G401 (cell line): ENCODE measurements around the gene GPR50. TPM values are rescaled to one million over a fixed set of nuclear protein-coding genes. Genes with fewer than 3 reads are reported as not detected.

Experiments
- DNase-seq: peaks from one replicate; pipeline ENCODE4 v3.0.0-alpha.2; 2015; ENCODE audit warnings: low spot score
- in situ Hi-C: cut with HindIII; loops from 2 replicates; pipeline ENCODE4 v1.10.0; 2016; ENCODE audit warnings: low sequenced_read_pairs, mixed read lengths
- total RNA-seq: library from RNA; depleted of rRNA; stranded (reverse); fragments of >200 nt; shearing (Covaris generic); gene quantifications from 2 replicates; pipeline ENCODE4 v1.2.3, GENCODE V29; 2014; rRNA removed

The GPR50 gene
- total RNA-seq, 1 experiment from 2014 or later: not detected

DNA sequence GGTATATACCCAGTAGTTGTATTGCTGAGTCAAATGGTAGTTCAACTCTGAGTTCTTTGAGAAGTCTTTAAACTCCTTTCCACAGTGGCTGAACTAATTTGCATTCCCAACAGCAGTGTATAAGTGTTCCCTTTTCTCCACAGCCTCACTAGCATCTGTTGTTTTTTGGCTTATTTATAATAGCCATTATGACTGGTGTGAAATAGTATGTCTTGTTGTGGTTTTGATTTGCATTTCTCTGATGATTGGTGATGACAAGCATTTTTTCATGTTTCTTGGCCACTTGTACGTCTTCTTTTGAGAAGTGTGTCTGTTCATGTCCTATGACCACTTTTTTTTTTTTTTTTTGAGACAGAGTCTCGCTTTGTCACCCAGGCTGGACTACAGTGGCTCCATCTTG is 30.5 kb downstream of the GPR50 start:
- DNase-seq: no peak
- in situ Hi-C loops: no loop called here

DNA sequence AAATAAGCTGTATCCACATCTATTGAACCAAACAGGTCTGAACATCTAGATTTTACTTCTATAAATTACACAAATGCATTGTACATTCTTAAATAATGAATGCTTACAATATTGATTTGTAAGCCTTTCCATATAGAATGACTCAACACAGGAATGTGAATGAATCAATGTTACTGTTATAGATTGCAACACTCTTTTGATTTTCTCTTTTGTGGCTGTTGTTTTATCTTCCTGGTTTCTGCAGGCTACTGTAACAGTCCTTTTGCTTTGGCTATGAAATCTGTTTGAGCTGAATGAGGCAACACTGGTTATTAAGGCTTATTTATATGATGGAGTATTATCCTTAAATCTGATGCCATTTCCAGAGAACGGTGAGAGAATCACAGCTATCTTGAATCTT is 49.5 kb downstream of the GPR50 start:
- no peak for DNase-seq
- in situ Hi-C loops: no loop called here

DNA sequence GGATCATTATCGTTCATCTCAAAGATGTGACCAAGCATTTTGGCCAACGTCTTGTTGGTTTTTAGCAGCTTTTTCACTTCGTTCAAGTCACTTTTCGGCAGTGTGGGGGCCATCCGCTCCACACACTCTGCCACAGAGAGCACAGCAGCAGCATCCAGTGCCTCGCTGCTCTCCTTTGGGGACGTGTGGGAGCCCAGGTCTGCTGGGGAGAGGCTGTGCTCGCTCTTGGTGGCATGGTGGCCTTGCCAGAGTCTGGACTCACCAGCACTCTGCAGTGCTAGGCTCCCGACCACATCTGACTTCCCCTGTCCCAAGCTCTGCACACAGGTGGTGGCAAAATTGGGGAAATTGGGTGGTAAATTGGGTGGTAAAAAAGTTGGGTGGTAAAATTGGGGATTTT is 50.6 kb downstream of the GPR50 start:
- DNase-seq: no peak
- in situ Hi-C loops: no loop called here

DNA sequence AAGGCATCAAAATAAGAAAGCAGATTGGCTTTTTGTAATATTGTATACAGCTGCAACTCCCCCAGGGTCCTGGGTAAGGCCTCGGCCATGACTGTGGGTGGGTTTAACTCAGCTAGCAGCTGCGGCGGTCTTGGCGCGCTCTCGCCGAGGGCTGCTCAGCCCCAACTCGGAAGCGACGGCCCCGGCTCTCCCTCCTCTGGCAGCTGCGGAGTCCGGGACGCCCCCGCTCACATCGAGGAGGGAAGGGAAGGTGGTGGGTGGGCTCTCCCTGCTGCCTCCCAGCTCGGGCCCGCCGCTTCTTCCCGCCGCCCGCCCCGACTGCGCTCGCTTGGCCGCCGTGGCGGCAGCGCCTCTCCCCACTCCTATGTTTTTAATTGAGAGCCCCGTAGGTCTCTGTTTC is 51.2 kb downstream of the GPR50 start:
- in situ Hi-C loops: no loop called here
- no peak for DNase-seq

DNA sequence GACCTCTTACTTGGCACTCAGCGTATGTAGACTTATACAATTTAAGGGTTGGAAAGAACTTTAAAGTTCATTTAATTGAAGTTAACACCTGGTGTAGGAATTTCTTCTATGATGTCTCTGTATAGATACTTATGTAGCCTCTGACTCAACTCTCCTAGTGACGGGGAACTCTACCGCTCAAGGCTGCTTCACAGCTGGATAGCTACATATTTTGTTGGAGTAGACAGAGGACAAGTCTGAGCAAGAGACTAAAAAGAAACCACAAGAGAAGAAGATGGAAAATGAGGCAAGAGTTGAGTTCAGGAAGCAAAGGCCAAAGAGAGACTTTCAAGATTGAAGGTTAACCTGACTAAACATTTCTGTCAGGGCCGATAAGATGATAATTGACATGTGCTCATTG is 52.6 kb downstream of the GPR50 start:
- in situ Hi-C loops: no loop called here
- no peak for DNase-seq

Other genes with a start within 250 kb of the GPR50 start
- gene HMGB3, start 193.2 kb upstream of the GPR50 start, total RNA-seq: 33.1 and 40.4 TPM in 2 replicates
- 60.4 and 86.4 TPM in 2 replicates for gene VMA21, start 220.6 kb downstream of the GPR50 start, total RNA-seq